DMS114 treated with DMSO at 0.1 percent for 48 hours (cell line): ENCODE results near the gene ABHD6.

Experiments
- DNase-seq: peaks from one replicate; lab custom pipeline; 2025; ENCODE audit not compliant: unreplicated experiment; lab: John Stamatoyannopoulos, UW

Gene ABHD6

DNA sequence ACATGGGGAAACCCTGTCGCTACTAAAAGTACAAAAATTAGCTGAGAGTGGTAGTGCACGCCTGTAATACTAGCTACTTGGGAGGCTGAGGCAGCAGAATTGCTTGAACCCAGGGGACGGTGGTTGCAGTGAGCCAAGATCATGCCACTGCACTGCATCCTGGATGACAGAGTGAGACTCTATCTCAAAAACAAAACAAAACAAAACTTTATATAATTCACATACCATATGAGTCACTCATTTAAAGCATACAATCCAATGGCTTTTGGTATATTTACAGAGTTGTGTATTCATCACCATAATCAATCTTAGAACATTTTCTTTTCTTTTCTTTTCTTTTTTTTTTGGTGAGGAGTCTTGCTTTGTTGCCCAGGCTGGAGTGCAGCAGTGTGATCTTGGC lies 103.8 kb downstream of the ABHD6 start:
- DNase-seq, result no peak

DNA sequence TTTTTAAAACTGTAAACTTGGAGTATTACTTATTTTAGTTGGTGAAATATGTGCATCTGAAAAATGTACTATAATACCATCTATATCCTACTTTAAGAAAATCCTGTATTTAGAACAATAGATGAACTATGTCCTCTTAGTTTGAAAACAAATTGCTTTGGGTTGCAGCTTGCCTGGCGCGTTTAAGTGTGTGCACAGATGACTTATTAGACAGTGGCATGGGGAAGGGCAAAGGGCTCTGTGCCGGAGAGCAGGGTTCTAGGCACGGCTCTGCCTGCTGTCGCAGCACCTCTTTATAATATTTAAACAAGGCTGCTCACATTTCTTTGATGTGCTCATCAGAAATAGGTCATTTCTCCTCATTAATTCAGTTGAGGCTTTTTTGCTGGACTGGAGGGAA lies 105.1 kb downstream of the ABHD6 start:
- DNase-seq, result no peak
